ENCODE data around the gene LCN9. TPM values are rescaled to one million over a fixed set of nuclear protein-coding genes. Genes with fewer than 3 reads are reported as not detected.

Gene LCN9
- total and polyA plus RNA-seq, 8 donors: not detected

- Histone ChIP-seq H3K27me3 (peaks cover 0 to 54% of the 10 kb centered on the region in 2 donors), H3K9me3 (peaks cover 0 to 5% of the 10 kb centered on the region in 2 donors), H3K27ac (no peak within 1 kb of the TSS), H3K36me3 (no peaks in the 10 kb centered on the region), H3K4me1 (no peaks in the 10 kb centered on the region), H3K4me3 (no peak within 1 kb of the TSS)
- DNase-seq (no peak), ATAC-seq (no peak)
- intact Hi-C loops (cut with DNase I): no loop called here
- TF ChIP-seq CTCF (IDR thresholded peaks at IDR 0.05): no peak
These were observed 23.9 kb upstream of the LCN9 start, which contains the start of gene GLT6D1 for GRCh38 chr9:135639196-135639595. Gene GLT6D1, minus strand, starts transcription at chr9:135639540. Its CDS starts 353 bp downstream, at chr9:135639187.

- Histone ChIP-seq H3K4me3 (no peak overlapping the region), H3K4me1 (no peaks in the 10 kb centered on the region), H3K27me3 (peaks cover 0 to 35% of the 10 kb centered on the region in 2 donors), H3K9me3 (peaks cover 0 to 24% of the 10 kb centered on the region in 2 donors), H3K36me3 (no peaks in the 10 kb centered on the region), H3K27ac (no peak overlapping the region)
- ATAC-seq (no peak), DNase-seq (no peak)
- intact Hi-C loops (cut with DNase I): no loop called here
- no peak for TF ChIP-seq CTCF (IDR thresholded peaks at IDR 0.05)
These were observed 22.1 kb upstream of the LCN9 start for GRCh38 chr9:135641047-135641446.

- Histone ChIP-seq H3K27ac (no peak overlapping the region), H3K27me3 (peaks cover 0 to 30% of the 10 kb centered on the region in 2 donors), H3K4me3 (no peak overlapping the region), H3K36me3 (no peaks in the 10 kb centered on the region), H3K9me3 (peaks cover 0 to 31% of the 10 kb centered on the region in 2 donors), H3K4me1 (no peaks in the 10 kb centered on the region)
- ATAC-seq (no peak), DNase-seq (no peak)
- intact Hi-C loops (cut with DNase I): no loop called here
- TF ChIP-seq CTCF (IDR thresholded peaks at IDR 0.05): no peak
These were observed 21.4 kb upstream of the LCN9 start for GRCh38 chr9:135641745-135642144.

GRCh38 chr9:135644631-135645218, 18.4 kb upstream of the LCN9 start:
- TF ChIP-seq CTCF (IDR thresholded peaks at IDR 0.05): no peak
- no peak overlapping the region for H3K27ac ChIP-seq
- ATAC-seq (no peak), DNase-seq (no peak)
- intact Hi-C loops (cut with DNase I): no loop called here
- H3K27me3 ChIP-seq: peaks cover 0 to 8% of the 10 kb centered on the region in 2 donors
- no peaks in the 10 kb centered on the region for H3K36me3 ChIP-seq
- H3K4me3 ChIP-seq: no peak overlapping the region
- H3K4me1 ChIP-seq: no peaks in the 10 kb centered on the region
- H3K9me3 ChIP-seq: peaks cover 0 to 57% of the 10 kb centered on the region in 2 donors

GRCh38 chr9:135647884-135648283, 15.2 kb upstream of the LCN9 start:
- H3K9me3 ChIP-seq: peaks cover 0 to 57% of the 10 kb centered on the region in 2 donors
- H3K27me3 ChIP-seq: no peaks in the 10 kb centered on the region
- H3K4me3 ChIP-seq: no peak overlapping the region
- TF ChIP-seq CTCF (IDR thresholded peaks at IDR 0.05): no peak
- intact Hi-C loops (cut with DNase I): no loop called here
- no peak for DNase-seq
- H3K27ac ChIP-seq: no peak overlapping the region
- ATAC-seq: no peak
- H3K4me1 ChIP-seq: no peaks in the 10 kb centered on the region
- H3K36me3 ChIP-seq: no peaks in the 10 kb centered on the region

All from left lung (tissue), 10 donors.